Cerebellar nuclear complex (tissue), 1 donor: ENCODE measurements around the gene CDKAL1.
"Not testable (repeated sequence)": the region's sequence is repeated elsewhere in the genome, so short reads cannot be mapped to it uniquely, and the experiment has no call there.

Source experiments
- DNase-seq, 2 experiments: peaks; one replicate each; lab custom pipeline; 2025; lab: John Stamatoyannopoulos, UW

The CDKAL1 gene

GRCh38 chr6:20639161-20639560 is 104.9 kb downstream of the CDKAL1 start:
- DNase-seq: no peak

GRCh38 chr6:20640181-20640580 is 105.9 kb downstream of the CDKAL1 start:
- DNase-seq: no peak

- no peak for DNase-seq
Measured at GRCh38 chr6:20642441-20642840, 108.2 kb downstream of the CDKAL1 start.

GRCh38 chr6:20644667-20645370 is 110.6 kb downstream of the CDKAL1 start:
- no peak for DNase-seq

- not testable (repeated sequence) for DNase-seq
Measured at GRCh38 chr6:20645572-20645971, 111.3 kb downstream of the CDKAL1 start.

GRCh38 chr6:20647585-20647984 is 113.3 kb downstream of the CDKAL1 start:
- no peak for DNase-seq

- DNase-seq: not testable (repeated sequence)
Measured at GRCh38 chr6:20649696-20650470, 115.6 kb downstream of the CDKAL1 start.

GRCh38 chr6:20652299-20653084 is 118.2 kb downstream of the CDKAL1 start:
- DNase-seq: no peak

- no peak for DNase-seq
Measured at GRCh38 chr6:20653085-20653479, 118.8 kb downstream of the CDKAL1 start.

- DNase-seq: no peak
Measured at GRCh38 chr6:20655317-20655716, 121.1 kb downstream of the CDKAL1 start.

- DNase-seq: no peak
Measured at GRCh38 chr6:20657274-20657800, 123.1 kb downstream of the CDKAL1 start.

- DNase-seq: no peak
Measured at GRCh38 chr6:20658053-20658452, 123.8 kb downstream of the CDKAL1 start.

GRCh38 chr6:20658516-20658915 is 124.3 kb downstream of the CDKAL1 start:
- DNase-seq: no peak

- DNase-seq: no peak
Measured at GRCh38 chr6:20660534-20660933, 126.3 kb downstream of the CDKAL1 start.

GRCh38 chr6:20661721-20662120 is 127.5 kb downstream of the CDKAL1 start:
- DNase-seq: no peak

- no peak for DNase-seq
Measured at GRCh38 chr6:20664250-20664649, 130.0 kb downstream of the CDKAL1 start.

- no peak for DNase-seq
Measured at GRCh38 chr6:20665290-20665689, 131.0 kb downstream of the CDKAL1 start.

GRCh38 chr6:20669571-20670314 is 135.5 kb downstream of the CDKAL1 start:
- DNase-seq: no peak

- no peak for DNase-seq
Measured at GRCh38 chr6:20670750-20671149, 136.5 kb downstream of the CDKAL1 start.

- DNase-seq: no peak
Measured at GRCh38 chr6:20672038-20672437, 137.8 kb downstream of the CDKAL1 start.

GRCh38 chr6:20673458-20673857 is 139.2 kb downstream of the CDKAL1 start:
- no peak for DNase-seq

GRCh38 chr6:20674664-20675063 is 140.4 kb downstream of the CDKAL1 start:
- DNase-seq: no peak
